Calu3 (cell line): ENCODE measurements around the gene UBASH3B. TPM values are rescaled to one million over a fixed set of nuclear protein-coding genes. Genes with fewer than 3 reads are reported as not detected.

Source experiments
- BruUV-seq: library from RNA; stranded (reverse); fragments of 400-500 nt; replicated peaks from 2 replicates; lab custom pipeline; 2021; lab: Mats Ljungman, UMichigan
- CTCF ChIA-PET: fragments of 300-600 bp; sonication (Branson Sonifier 250); formaldehyde crosslinking; loops from one replicate; lab custom pipeline; 2022; ENCODE audit warnings: antibody characterized with exemption; lab: Charles Lee
- DNase-seq: peaks from one replicate; pipeline ENCODE4 v3.0.0; 2022
- H3K27ac Mint-ChIP-seq: one replicate; pipeline ENCODE4 v1.8.0; 2022; ENCODE audit warnings: mixed read lengths; ENCODE audit not compliant: unreplicated experiment
- H3K27me3 Mint-ChIP-seq: one replicate; pipeline ENCODE4 v1.8.0; 2022; ENCODE audit warnings: mixed read lengths; ENCODE audit not compliant: unreplicated experiment
- H3K36me3 Mint-ChIP-seq: one replicate; pipeline ENCODE4 v1.8.0; 2022; ENCODE audit warnings: mild to moderate bottlenecking, moderate library complexity, mixed read lengths; ENCODE audit not compliant: insufficient read depth, unreplicated experiment
- H3K4me1 Mint-ChIP-seq: one replicate; pipeline ENCODE4 v1.8.0; 2022; ENCODE audit warnings: mild to moderate bottlenecking, low read depth, mixed read lengths; ENCODE audit not compliant: unreplicated experiment
- H3K4me3 Mint-ChIP-seq: one replicate; pipeline ENCODE4 v1.8.0; 2022; ENCODE audit warnings: mild to moderate bottlenecking, low read depth, moderate library complexity, mixed read lengths; ENCODE audit not compliant: unreplicated experiment
- H3K9me3 Mint-ChIP-seq: one replicate; pipeline ENCODE4 v1.8.0; 2022; ENCODE audit warnings: low read depth, mixed read lengths; ENCODE audit not compliant: unreplicated experiment
- CTCF ChIP-seq: fragments of 200-600 bp; IDR thresholded peaks from one replicate; pipeline ENCODE4 v1.8.0; 2022; ENCODE audit warnings: antibody characterized with exemption; ENCODE audit not compliant: unreplicated experiment
- intact Hi-C: fragments of 100-400 bp; cut with micrococcal nuclease; formaldehyde crosslinking; loops from one replicate; pipeline ENCODE4 v1.10.0; 2022; ENCODE audit not compliant: unreplicated experiment
- total RNA-seq: library from RNA; stranded (reverse); gene quantifications from 2 replicates; pipeline ENCODE4 v1.2.3, GENCODE V29; 2022

Gene UBASH3B
- total RNA-seq, 1 experiment from 2014 or later = 74.9 TPM

GRCh38 chr11:122848186-122848585, 192.7 kb downstream of the UBASH3B start:
- CTCF ChIA-PET = no interaction called here
- BruUV-seq = no TSS peak

GRCh38 chr11:122850076-122850631, 194.6 kb downstream of the UBASH3B start:
- DNase-seq = no peak
- TF ChIP-seq CTCF = no peak
- H3K36me3 Mint-ChIP-seq = no peaks in the 10 kb centered on the region
- no TSS peak for BruUV-seq
- H3K27ac Mint-ChIP-seq = no peak overlapping the region
- intact Hi-C loops = no loop called here
- H3K4me1 Mint-ChIP-seq = peaks cover 19% of the 10 kb centered on the region
- no peaks in the 10 kb centered on the region for H3K27me3 Mint-ChIP-seq
- no peak overlapping the region for H3K4me3 Mint-ChIP-seq
- CTCF ChIA-PET = no interaction called here
- H3K9me3 Mint-ChIP-seq = no peaks in the 10 kb centered on the region

More at GRCh38 chr11:122848186-122848585, 192.7 kb downstream of the UBASH3B start:
- no peaks in the 10 kb centered on the region for H3K36me3 Mint-ChIP-seq
- H3K27ac Mint-ChIP-seq = no peak overlapping the region
- H3K27me3 Mint-ChIP-seq = no peaks in the 10 kb centered on the region
- H3K4me1 Mint-ChIP-seq = peaks cover 25% of the 10 kb centered on the region
- no peak for TF ChIP-seq CTCF
- intact Hi-C loops = no loop called here
- no peak overlapping the region for H3K4me3 Mint-ChIP-seq
- H3K9me3 Mint-ChIP-seq = no peaks in the 10 kb centered on the region
- no peak for DNase-seq

- H3K27ac Mint-ChIP-seq = no peak overlapping the region
- no peak overlapping the region for H3K4me3 Mint-ChIP-seq
- CTCF ChIA-PET = no interaction called here
- intact Hi-C loops = no loop called here
- no peaks in the 10 kb centered on the region for H3K27me3 Mint-ChIP-seq
- H3K9me3 Mint-ChIP-seq = no peaks in the 10 kb centered on the region
- no peak for TF ChIP-seq CTCF
- BruUV-seq = no TSS peak
- no peaks in the 10 kb centered on the region for H3K36me3 Mint-ChIP-seq
- DNase-seq = no peak
- H3K4me1 Mint-ChIP-seq = peaks cover 19% of the 10 kb centered on the region
Measured at GRCh38 chr11:122851366-122851966, 195.9 kb downstream of the UBASH3B start.

GRCh38 chr11:122852074-122852795, 196.7 kb downstream of the UBASH3B start:
- no peak for DNase-seq

More at GRCh38 chr11:122852074-122852795, 196.7 kb downstream of the UBASH3B start:
- Mint-ChIP-seq H3K27ac (no peak overlapping the region), H3K9me3 (no peaks in the 10 kb centered on the region), H3K4me3 (no peak overlapping the region), H3K27me3 (no peaks in the 10 kb centered on the region), H3K4me1 (peaks cover 19% of the 10 kb centered on the region), H3K36me3 (no peaks in the 10 kb centered on the region)
- CTCF ChIA-PET = interaction anchor here (0.5 to 1.2 kb wide), 2 partner anchors 35 to 223 kb away, joined by 3 to 6 read pairs; no protein-coding TSS in a partner anchor
- TF ChIP-seq CTCF = no peak
- intact Hi-C loops = no loop called here
- no TSS peak for BruUV-seq
